BLaER1 treated with 17β-estradiol and CSF1 and Interleukin-3, amounts not matched to agents 10 nM and 100 nM (cell line): ENCODE data around the gene ARR3.
"Not testable (repeated sequence)": the region's sequence is repeated elsewhere in the genome, so short reads cannot be mapped to it uniquely, and the experiment has no call there.

Source experiments
- H3K27ac ChIP-seq, 11 experiments: shearing (Covaris generic); formaldehyde crosslinking; 2 replicates each; pipeline ENCODE4 v1.8.1; 2022
- H3K27me3 ChIP-seq, 11 experiments: shearing (Covaris generic); formaldehyde crosslinking; 2 replicates each; pipeline ENCODE4 v1.8.1; 2022
- H3K36me3 ChIP-seq, 11 experiments: shearing (Covaris generic); formaldehyde crosslinking; 2 replicates each; pipeline ENCODE4 v1.8.1; 2022
- H3K4me1 ChIP-seq, 10 experiments: shearing (Covaris generic); formaldehyde crosslinking; 2 replicates each; pipeline ENCODE4 v1.8.1; 2022
- H3K4me2 ChIP-seq, 11 experiments: shearing (Covaris generic); formaldehyde crosslinking; 2 replicates each; pipeline ENCODE4 v1.8.1; 2022
- H3K4me3 ChIP-seq, 10 experiments: shearing (Covaris generic); formaldehyde crosslinking; 2 replicates each; pipeline ENCODE4 v1.8.1; 2022
- H3K9ac ChIP-seq, 11 experiments: shearing (Covaris generic); formaldehyde crosslinking; 2 replicates each; pipeline ENCODE4 v1.8.1; 2022
- H3K9me3 ChIP-seq, 11 experiments: shearing (Covaris generic); formaldehyde crosslinking; replicated peaks in 1 of 11; 2 replicates each; pipeline ENCODE4 v1.8.1; 2022
- H4K20me1 ChIP-seq, 11 experiments: shearing (Covaris generic); formaldehyde crosslinking; 2 replicates each; pipeline ENCODE4 v1.8.1; 2022
- Cebpa-rat ChIP-seq, 11 experiments: shearing (Covaris generic); IDR thresholded peaks; 2 replicates each; pipeline ENCODE4 v1.8.1; 2022

The ARR3 gene

GRCh38 chrX:70268034-70268433 is at the start of gene ARR3:
Gene ARR3, plus strand, starts transcription at chrX:70268334. Its CDS starts 1,052 bp downstream, at chrX:70269386.
- Histone ChIP-seq H3K9ac (no peak within 1 kb of the TSS), H3K4me2 (no peak within 1 kb of the TSS), H3K27ac (no peak within 1 kb of the TSS), H3K9me3 (peaks cover 0 to 1% (median 0%) of the 10 kb centered on the region in 11 experiments; a peak in 4 of 22 replicates), H3K27me3 (peaks cover 38 to 100% (median 96%) of the 10 kb centered on the region in 11 experiments), H4K20me1 (peaks cover 0 to 5% (median 0%) of the 10 kb centered on the region in 11 experiments; a peak in 3 of 22 replicates), H3K36me3 (no peaks in the 10 kb centered on the region), H3K4me1 (no peaks in the 10 kb centered on the region), H3K4me3 (no peak within 1 kb of the TSS)
- no peak for TF ChIP-seq Cebpa-rat (IDR thresholded peaks at IDR 0.05)

GRCh38 chrX:70219938-70220764 is 48.0 kb upstream of the ARR3 start:
- H3K27ac ChIP-seq = no peak overlapping the region

DNA sequence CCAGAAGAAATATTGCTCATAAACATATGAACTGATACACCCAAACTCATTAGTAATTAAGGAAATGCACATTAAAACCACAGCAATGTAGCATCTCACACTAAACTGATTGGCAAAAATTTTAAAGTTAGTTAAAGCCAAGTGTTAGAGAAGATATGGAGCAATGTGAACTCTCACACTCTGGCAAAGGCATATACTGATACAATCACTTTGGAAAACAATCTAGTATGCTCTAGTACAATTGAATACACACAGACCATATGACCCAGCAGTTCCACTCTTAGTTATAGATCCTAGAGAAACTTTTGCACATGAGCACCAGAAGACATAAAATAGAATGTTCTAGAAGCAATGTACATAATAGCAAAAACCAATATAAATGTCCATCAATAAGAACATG is 42.1 kb upstream of the ARR3 start:
- TF ChIP-seq Cebpa-rat (IDR thresholded peaks at IDR 0.05) = no peak
- Histone ChIP-seq H3K27ac (no peak overlapping the region), H3K9ac (no peak overlapping the region), H3K4me2 (no peak overlapping the region), H3K9me3 (no peaks in the 10 kb centered on the region), H3K4me3 (no peak overlapping the region), H3K4me1 (no peaks in the 10 kb centered on the region), H3K27me3 (peaks cover 65 to 98% (median 91%) of the 10 kb centered on the region in 11 experiments), H3K36me3 (no peaks in the 10 kb centered on the region), H4K20me1 (no peaks in the 10 kb centered on the region)

More at GRCh38 chrX:70219938-70220764, 48.0 kb upstream of the ARR3 start:
- Histone ChIP-seq H3K27me3 (peaks cover 71 to 95% (median 87%) of the 10 kb centered on the region in 11 experiments), H3K4me3 (no peak overlapping the region), H3K9ac (no peak overlapping the region), H4K20me1 (no peaks in the 10 kb centered on the region; a peak in 2 of 22 replicates), H3K4me2 (no peak overlapping the region), H3K9me3 (peaks cover 28 to 34% (median 31%) of the 10 kb centered on the region in 11 experiments), H3K4me1 (peaks cover 0 to 3% (median 0%) of the 10 kb centered on the region in 10 experiments; a peak in 2 of 20 replicates), H3K36me3 (no peaks in the 10 kb centered on the region)
- no peak for TF ChIP-seq Cebpa-rat (IDR thresholded peaks at IDR 0.05)

DNA sequence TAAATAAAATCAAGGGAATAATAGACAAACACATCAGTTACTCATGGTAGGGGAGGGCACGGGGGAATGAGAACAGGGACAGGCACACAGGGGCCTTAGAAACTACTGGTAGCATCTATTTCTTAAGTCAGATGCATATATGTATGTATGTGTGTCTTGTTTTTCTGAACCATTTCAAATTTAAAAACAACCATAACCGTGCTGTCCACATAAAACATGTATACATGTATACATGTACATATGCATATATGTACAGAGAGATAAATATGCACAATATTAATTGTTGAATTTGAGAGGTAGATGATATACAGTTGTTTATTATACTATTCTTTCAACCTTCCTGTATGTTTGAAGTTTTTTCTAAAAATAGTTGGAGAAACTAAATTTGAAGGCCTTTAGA is 41.4 kb upstream of the ARR3 start:
- Histone ChIP-seq H3K27ac (no peak overlapping the region), H3K4me3 (no peak overlapping the region), H3K4me1 (no peaks in the 10 kb centered on the region), H3K9ac (no peak overlapping the region), H3K27me3 (peaks cover 66 to 98% (median 92%) of the 10 kb centered on the region in 11 experiments), H3K4me2 (no peak overlapping the region), H3K36me3 (no peaks in the 10 kb centered on the region), H3K9me3 (no peaks in the 10 kb centered on the region), H4K20me1 (no peaks in the 10 kb centered on the region)
- TF ChIP-seq Cebpa-rat (IDR thresholded peaks at IDR 0.05) = no peak

DNA sequence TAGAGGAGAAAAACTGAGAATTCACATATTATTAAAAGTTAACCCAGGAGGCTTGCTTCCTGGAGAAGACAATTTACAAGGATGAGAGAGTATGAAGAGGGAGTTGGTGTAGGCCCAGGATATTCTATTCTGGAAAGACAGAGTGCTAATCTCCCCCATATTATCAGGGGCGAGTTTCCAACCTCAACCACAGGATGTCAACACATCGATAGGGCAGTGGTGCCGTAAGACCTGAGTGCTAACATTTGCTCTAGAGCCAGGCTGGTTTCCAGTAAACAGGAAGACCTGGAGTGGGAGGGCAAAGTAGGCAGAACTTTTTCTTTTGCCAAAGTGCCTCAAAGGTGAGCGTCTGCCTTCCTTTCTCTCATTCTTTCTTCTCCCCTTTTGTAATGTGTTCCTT is 36.5 kb upstream of the ARR3 start:
- Histone ChIP-seq H4K20me1 (no peaks in the 10 kb centered on the region), H3K4me1 (no peaks in the 10 kb centered on the region), H3K4me2 (no peak overlapping the region), H3K9ac (no peak overlapping the region), H3K27me3 (peaks cover 77 to 98% (median 96%) of the 10 kb centered on the region in 11 experiments), H3K9me3 (no peaks in the 10 kb centered on the region), H3K27ac (no peak overlapping the region), H3K4me3 (no peak overlapping the region), H3K36me3 (no peaks in the 10 kb centered on the region)
- no peak for TF ChIP-seq Cebpa-rat (IDR thresholded peaks at IDR 0.05)

GRCh38 chrX:70234355-70234754 is 33.8 kb upstream of the ARR3 start, which contains the start of gene AWAT1:
Gene AWAT1, plus strand, starts transcription at chrX:70234655. Its CDS starts 41 bp downstream, at chrX:70234696.
- no peak within 1 kb of the TSS for H3K27ac ChIP-seq
- no peaks in the 10 kb centered on the region for H4K20me1 ChIP-seq
- H3K36me3 ChIP-seq = no peaks in the 10 kb centered on the region
- H3K4me2 ChIP-seq = no peak within 1 kb of the TSS
- TF ChIP-seq Cebpa-rat (IDR thresholded peaks at IDR 0.05) = no peak
- H3K27me3 ChIP-seq = peaks cover 82 to 100% (median 97%) of the 10 kb centered on the region in 11 experiments
- no peak within 1 kb of the TSS for H3K9ac ChIP-seq
- H3K9me3 ChIP-seq = no peaks in the 10 kb centered on the region
- H3K4me1 ChIP-seq = no peaks in the 10 kb centered on the region
- no peak within 1 kb of the TSS for H3K4me3 ChIP-seq

DNA sequence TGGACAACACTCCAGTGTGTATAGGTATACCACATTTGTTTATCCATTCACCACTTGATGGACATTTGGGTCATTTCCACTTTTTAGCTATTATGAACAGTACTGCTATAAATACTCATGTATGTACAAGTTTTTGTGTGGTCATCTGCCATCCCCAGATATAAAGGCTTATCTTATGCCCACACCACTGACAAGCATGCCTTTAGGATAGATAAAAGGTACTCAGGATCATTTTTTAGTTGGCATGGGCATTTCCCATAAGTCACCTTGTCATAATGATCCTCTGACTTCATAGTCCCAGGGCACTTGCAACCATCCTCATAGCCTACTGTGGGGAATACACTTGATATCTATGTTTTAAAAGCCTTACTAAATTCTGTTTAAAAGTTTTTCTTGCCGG is 27.4 kb upstream of the ARR3 start:
- H3K9ac ChIP-seq = no peak overlapping the region
- no peaks in the 10 kb centered on the region for H3K9me3 ChIP-seq
- no peak overlapping the region for H3K27ac ChIP-seq
- H3K4me2 ChIP-seq = no peak overlapping the region
- no peak overlapping the region for H3K4me3 ChIP-seq
- no peaks in the 10 kb centered on the region; a peak in 2 of 22 replicates for H4K20me1 ChIP-seq
- TF ChIP-seq Cebpa-rat (IDR thresholded peaks at IDR 0.05) = no peak
- H3K36me3 ChIP-seq = no peaks in the 10 kb centered on the region
- no peaks in the 10 kb centered on the region for H3K4me1 ChIP-seq
- peaks cover 87 to 100% (median 98%) of the 10 kb centered on the region in 11 experiments for H3K27me3 ChIP-seq

- Histone ChIP-seq H3K4me3 (no peak overlapping the region), H3K9ac (no peak overlapping the region), H3K36me3 (no peaks in the 10 kb centered on the region), H3K4me2 (no peak overlapping the region), H3K4me1 (no peaks in the 10 kb centered on the region), H3K27me3 (peaks cover 89 to 100% (median 97%) of the 10 kb centered on the region in 11 experiments), H4K20me1 (no peaks in the 10 kb centered on the region; a peak in 2 of 22 replicates), H3K27ac (no peak overlapping the region), H3K9me3 (no peaks in the 10 kb centered on the region)
- no peak for TF ChIP-seq Cebpa-rat (IDR thresholded peaks at IDR 0.05)
Measured at GRCh38 chrX:70241501-70241900, 26.6 kb upstream of the ARR3 start.

GRCh38 chrX:70243601-70244000 is 24.5 kb upstream of the ARR3 start:
- not testable (repeated sequence) for H3K4me2 ChIP-seq, H3K27ac ChIP-seq, H3K36me3 ChIP-seq, H3K9ac ChIP-seq, H3K9me3 ChIP-seq, H3K4me1 ChIP-seq, H4K20me1 ChIP-seq, H3K4me3 ChIP-seq
- peaks cover 80 to 100% (median 98%) of the 10 kb centered on the region in 11 experiments for H3K27me3 ChIP-seq

GRCh38 chrX:70244881-70245280 is 23.3 kb upstream of the ARR3 start:
- H3K27ac ChIP-seq = no peak overlapping the region
- no peaks in the 10 kb centered on the region for H3K4me1 ChIP-seq
- TF ChIP-seq Cebpa-rat (IDR thresholded peaks at IDR 0.05) = no peak
- H3K4me3 ChIP-seq = no peak overlapping the region
- H3K27me3 ChIP-seq = peaks cover 75 to 100% (median 98%) of the 10 kb centered on the region in 11 experiments
- H3K9me3 ChIP-seq = no peaks in the 10 kb centered on the region
- H3K4me2 ChIP-seq = no peak overlapping the region
- no peaks in the 10 kb centered on the region; a peak in 2 of 22 replicates for H4K20me1 ChIP-seq
- H3K9ac ChIP-seq = no peak overlapping the region
- H3K36me3 ChIP-seq = no peaks in the 10 kb centered on the region
